RKO (cell line): ENCODE results near the gene KRTAP10-1.

ENCODE experiments used
- DNase-seq: peaks from one replicate; pipeline ENCODE4 v3.0.0-alpha.2; 2016; ENCODE audit warnings: low spot score

KRTAP10-1 gene

DNA sequence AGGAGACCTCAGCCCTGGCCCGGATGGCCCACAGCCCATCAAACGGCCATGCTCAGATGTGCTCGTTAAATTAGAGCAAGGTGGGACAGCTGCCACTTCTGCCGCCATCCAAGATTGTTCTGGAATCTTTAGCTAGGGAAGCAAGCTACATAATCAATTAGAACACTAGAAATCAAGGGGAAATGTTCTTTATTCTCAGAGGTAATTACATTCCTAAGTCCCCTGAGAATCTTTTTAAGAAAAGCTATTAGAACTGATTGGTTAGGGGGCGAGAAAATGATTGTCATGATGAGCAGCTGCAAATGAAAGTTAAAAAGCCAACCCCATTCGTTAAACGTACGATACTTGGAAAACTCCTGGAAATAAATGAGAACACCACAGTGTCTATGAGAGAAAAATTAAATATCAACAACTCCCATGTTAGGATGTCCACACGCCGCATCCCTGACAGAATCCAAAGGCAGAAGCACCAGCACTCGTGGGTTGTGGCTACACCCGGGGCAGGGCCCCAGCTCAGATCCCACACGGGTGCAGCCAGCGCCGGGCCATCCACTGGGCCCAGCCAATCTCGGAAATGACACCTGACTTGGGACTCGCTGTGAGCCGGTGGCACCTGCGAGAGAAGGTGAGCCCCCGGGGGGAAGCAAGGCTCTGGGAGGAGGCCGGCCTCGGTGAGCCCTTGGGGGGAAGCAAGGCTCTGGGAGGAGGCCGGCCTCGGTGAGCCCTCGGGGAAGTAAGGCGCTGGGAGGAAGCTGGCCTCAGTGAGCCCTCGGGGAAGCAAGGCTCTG lies 37.6 kb downstream of the KRTAP10-1 start:
- DNase-seq = no peak

- DNase-seq = no peak
Measured at GRCh38 chr21:44500111-44500510, 39.9 kb downstream of the KRTAP10-1 start.

- no peak for DNase-seq
Measured at GRCh38 chr21:44499631-44500030, 40.4 kb downstream of the KRTAP10-1 start.

DNA sequence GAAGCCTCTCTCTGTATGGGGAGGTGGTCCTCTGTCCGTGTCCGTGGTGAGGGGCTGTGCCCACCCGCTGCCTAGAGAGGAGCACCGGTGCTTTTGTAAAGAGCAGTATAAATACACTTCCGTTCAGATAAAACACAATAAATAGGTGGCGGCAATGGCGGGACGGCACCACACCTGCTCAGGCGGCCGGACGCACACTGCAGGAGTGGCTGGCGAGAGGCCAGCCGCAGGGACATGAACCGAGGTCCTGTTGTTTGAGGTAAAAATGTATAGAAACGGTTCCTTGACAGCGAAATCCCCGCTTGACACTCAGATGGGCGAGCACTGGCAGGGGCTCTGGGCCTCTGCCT lies 40.8 kb downstream of the KRTAP10-1 start:
- no peak for DNase-seq

GRCh38 chr21:44498280-44499210 lies 41.5 kb downstream of the KRTAP10-1 start:
- no peak for DNase-seq

DNA sequence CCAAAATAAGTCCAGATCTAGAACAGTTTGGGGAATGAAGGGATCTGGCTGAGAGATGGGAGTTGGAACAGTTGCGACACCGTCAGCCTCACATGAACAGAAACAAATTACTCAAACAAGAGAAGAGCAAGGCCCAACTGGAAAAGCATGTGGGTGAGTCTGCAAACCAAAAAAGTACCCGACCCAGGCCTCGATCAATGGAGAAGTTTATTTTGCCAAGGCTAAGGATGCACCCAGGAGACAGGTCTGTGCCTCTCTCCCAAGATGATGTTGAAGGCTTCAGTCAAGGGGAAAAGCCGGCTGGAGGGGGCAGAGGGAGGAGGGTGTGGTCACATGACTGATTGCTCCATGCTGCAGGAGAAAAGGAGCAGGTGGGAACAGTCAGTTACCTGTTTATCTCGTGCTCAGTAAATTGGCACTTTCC lies 42.3 kb downstream of the KRTAP10-1 start:
- DNase-seq = no peak

- DNase-seq = no peak
Measured at GRCh38 chr21:44496564-44497550, 43.1 kb downstream of the KRTAP10-1 start.

- no peak for DNase-seq
Measured at GRCh38 chr21:44495611-44496563, 44.1 kb downstream of the KRTAP10-1 start.

- no peak for DNase-seq
Measured at GRCh38 chr21:44494956-44495355, 45.0 kb downstream of the KRTAP10-1 start.

GRCh38 chr21:44494418-44494817 lies 45.6 kb downstream of the KRTAP10-1 start:
- DNase-seq = no peak

GRCh38 chr21:44492567-44493385 lies 47.2 kb downstream of the KRTAP10-1 start:
- DNase-seq = no peak

- DNase-seq = no peak
Measured at GRCh38 chr21:44490816-44491215, 49.2 kb downstream of the KRTAP10-1 start.

DNA sequence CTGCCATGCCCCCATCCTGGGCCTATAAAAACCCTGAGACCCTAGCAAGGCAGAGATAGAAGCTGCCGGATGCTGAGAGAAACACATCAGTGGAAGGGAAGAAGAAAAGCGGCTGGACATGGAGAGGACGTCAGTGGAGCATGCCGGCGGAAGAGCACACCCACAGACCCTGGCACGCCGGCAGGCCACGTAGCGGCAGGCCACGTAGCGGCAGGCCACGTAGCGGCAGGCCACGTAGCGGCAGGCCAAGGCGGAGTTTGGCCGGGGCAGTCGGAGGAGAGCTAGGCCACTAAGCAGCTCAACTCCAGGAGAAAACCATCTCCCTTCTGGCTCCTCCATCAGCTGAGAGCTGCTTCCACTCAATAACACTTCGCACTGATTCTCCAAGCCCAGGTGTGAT lies 49.6 kb downstream of the KRTAP10-1 start:
- no peak for DNase-seq

- DNase-seq = no peak
Measured at GRCh38 chr21:44489962-44490361, 50.0 kb downstream of the KRTAP10-1 start.
